Fibroblast of upper back skin (primary cell): ENCODE measurements around the gene C4A.
"Not testable (repeated sequence)": the region's sequence is repeated elsewhere in the genome, so short reads cannot be mapped to it uniquely, and the experiment has no call there.

Experiments
- DNase-seq: peaks from one replicate; pipeline ENCODE4 v3.0.0-alpha.2; 2013

The C4A gene

DNA sequence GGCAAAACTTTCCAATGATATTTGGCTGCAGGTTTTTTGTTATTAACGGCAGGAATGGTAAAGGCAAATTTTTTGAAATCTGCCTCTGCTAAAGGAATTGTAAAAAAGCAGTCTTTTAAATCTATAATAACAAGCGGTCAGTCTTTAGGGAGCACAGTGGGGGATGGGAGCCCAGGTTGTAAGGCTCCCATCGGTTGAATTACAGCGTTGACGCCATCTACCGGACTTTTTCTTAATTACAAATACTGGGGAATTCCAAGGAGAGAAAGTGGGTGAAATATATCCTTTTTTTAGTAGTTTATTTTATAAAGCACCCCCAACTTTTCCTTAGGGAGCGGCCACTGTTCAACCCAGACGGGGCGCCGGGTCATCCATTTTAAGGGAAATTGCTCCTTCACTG, 7.5 kb downstream of the C4A start:
- not testable (repeated sequence) for DNase-seq

DNA sequence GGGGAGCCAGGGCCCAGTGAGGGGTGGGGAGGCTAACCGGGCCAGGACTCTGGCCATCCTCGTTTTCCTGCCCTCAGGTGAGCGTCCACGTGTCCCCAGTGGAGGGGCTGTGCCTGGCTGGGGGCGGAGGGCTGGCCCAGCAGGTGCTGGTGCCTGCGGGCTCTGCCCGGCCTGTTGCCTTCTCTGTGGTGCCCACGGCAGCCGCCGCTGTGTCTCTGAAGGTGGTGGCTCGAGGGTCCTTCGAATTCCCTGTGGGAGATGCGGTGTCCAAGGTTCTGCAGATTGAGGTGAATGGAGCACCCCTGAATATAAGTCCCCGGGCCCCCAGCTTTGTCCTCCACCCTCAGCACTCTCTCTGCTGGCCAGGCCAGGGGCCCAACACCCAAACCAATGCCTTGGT, 12.6 kb downstream of the C4A start:
- DNase-seq, result not testable (repeated sequence)

DNA sequence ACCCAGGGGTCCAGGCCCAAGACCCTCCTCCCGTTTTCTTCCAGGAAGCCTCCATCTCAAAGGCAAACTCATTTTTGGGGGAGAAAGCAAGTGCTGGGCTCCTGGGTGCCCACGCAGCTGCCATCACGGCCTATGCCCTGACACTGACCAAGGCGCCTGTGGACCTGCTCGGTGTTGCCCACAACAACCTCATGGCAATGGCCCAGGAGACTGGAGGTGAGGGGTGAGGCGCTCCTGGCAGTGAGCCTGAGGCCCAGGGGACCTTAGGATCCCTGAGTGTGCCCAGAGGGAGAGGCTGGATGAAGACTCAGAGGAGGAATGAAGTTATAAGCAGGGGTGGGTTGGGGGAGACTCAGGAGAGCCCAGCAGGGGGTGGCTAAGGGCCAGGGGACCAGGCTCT, 14.5 kb downstream of the C4A start:
- not testable (repeated sequence) for DNase-seq

DNA sequence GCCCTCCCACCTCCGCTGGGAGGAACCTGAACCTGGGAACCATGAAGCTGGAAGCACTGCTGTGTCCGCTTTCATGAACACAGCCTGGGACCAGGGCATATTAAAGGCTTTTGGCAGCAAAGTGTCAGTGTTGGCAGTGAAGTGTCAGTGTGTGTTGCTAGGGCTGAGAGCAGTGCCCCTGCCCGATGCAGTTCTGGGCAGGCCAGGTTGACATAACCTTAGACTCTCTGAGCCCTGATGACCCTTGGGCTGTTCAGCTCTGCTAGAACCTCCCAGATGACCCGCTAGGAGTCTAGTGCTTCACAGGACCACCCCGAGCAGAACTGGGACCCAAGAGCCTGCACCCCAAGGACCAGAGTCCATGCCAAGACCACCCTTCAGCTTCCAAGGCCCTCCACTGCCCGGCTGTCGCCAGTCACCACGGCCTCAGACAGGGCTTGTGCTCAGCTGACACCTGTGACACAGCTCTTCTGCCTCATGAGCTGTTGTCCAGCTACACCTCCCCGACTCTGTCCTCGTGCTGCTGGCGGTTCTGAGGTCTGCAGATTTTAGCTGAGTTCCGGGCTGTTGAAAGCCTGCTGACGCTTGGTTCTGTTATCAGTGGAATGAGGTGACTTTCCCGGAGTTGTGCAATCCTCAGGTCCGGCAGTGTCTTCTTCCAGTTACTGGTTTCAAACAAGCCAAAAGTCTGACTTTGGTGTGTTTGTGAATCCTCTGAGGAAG, 20.9 kb downstream of the C4A start:
- not testable (repeated sequence) for DNase-seq

DNA sequence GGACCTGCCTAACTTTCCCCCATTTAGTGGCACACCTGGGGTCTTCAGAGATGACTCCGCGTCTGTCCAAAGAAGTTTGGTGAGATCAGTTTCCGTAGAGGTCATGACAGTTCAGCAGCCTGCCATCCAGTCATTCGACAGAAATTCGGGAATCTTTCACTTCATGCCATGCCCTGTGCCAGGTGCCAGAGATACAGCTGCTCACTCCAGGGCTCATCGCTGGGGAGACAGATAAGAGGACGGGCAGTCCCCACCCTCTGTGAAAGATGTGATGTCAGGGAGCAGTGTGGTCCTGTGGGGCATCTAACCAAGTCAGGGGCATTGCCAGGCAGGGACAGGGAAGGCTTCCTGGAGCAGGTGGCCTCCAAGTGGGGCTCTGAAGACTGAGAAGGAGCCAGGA, 21.4 kb downstream of the C4A start:
- not testable (repeated sequence) for DNase-seq

DNA sequence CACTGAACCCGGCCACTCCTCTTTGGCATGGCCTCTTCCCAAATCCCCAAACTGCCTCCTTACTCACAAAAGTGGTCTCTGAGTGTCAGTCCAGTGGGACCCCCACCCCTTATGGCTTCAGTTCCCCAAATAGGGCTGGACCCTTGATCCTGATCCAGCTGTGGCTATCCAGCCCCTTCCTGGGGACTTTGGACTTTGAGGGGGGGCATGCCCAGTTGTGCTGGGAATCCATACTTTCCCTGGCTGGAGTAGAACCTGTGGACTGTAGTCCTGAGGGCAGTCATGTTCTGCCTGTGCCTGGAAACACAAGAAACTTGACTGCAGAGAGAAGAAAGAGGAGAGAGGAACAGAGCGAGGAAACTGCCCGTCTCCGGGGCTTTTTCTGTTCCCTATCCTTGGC, 22.5 kb downstream of the C4A start:
- not testable (repeated sequence) for DNase-seq

DNA sequence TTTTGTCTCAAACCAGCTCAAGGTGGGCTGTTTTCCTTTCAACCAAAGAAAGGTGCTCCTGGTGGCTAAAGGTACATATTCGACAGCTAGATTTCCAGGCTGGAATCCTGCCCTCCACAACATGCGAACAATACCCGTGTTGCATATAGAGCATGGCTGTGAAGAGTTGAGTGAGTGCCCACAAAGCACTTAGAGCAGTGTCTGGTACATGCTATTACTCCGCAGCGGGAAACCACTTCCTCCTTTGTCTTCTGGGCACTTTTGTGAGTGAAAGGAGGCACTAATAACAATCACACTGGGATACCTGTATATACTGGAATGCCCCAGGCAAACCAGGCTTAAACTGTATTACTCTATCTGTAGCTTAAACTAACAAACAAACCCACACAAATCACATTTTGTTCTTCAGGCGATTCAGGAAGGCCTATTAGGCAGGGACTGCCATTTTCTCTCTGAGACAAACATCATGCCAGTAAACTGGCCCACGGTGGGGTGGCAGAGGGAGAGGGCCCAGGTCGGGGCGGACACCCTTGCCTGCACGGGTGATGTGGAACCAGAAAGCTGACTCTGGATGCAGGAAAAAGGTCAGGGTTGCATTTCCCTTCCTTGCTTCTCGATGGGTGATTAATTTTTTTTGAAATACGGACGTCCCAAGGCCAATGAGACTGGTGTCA, 23.1 kb downstream of the C4A start:
- DNase-seq, result not testable (repeated sequence)

DNA sequence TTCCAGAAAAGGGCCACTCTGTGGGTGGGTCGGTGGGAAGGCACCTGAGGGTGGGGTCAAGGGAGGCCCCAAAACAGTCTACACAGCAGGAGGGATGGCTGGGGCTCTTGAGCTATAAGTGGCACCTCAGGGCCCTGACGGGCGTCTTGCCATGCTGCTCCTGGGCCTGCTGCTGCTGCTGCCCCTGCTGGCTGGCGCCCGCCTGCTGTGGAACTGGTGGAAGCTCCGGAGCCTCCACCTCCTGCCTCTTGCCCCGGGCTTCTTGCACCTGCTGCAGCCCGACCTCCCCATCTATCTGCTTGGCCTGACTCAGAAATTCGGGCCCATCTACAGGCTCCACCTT, 23.7 kb downstream of the C4A start:
- not testable (repeated sequence) for DNase-seq

DNA sequence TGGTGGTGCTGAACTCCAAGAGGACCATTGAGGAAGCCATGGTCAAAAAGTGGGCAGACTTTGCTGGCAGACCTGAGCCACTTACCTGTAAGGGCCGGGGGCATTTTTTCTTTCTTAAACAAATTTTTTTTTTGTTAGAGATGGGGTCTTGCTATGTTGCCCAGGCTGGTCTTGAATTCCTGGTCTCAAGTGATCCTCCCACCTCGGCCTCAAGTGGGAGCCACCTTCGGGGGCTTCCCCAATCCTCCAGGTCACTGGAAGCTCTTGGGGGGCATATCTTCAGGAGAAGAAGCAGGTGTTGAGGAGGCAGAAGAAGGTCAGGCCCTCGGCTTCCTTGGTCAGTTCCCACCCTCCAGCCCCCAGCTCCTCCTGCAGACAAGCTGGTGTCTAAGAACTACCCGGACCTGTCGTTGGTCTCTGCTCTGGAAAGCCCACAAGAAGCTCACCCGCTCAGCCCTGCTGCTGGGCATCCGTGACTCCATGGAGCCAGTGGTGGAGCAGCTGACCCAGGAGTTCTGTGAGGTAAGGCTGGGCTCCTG, 24.2 kb downstream of the C4A start:
- DNase-seq, result not testable (repeated sequence)

DNA sequence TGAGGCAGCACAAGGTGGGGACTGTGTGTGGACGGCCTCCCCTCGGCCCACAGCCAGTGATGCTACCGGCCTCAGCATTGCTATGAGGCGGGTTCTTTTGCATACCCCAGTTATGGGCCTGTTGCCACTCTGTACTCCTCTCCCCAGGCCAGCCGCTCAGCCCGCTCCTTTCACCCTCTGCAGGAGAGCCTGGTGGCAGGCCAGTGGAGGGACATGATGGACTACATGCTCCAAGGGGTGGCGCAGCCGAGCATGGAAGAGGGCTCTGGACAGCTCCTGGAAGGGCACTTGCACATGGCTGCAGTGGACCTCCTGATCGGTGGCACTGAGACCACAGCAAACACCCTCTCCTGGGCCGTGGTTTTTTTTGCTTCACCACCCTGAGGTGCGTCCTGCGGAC, 25.2 kb downstream of the C4A start:
- not testable (repeated sequence) for DNase-seq

DNA sequence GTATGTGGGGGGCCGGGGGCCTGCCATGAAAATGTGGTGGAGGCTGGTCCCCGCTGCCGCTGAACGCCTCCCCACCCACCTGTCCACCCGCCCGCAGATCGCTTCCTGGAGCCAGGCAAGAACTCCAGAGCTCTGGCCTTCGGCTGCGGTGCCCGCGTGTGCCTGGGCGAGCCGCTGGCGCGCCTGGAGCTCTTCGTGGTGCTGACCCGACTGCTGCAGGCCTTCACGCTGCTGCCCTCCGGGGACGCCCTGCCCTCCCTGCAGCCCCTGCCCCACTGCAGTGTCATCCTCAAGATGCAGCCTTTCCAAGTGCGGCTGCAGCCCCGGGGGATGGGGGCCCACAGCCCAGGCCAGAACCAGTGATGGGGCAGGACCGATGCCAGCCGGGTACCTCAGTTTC, 26.2 kb downstream of the C4A start:
- DNase-seq, result not testable (repeated sequence)

DNA sequence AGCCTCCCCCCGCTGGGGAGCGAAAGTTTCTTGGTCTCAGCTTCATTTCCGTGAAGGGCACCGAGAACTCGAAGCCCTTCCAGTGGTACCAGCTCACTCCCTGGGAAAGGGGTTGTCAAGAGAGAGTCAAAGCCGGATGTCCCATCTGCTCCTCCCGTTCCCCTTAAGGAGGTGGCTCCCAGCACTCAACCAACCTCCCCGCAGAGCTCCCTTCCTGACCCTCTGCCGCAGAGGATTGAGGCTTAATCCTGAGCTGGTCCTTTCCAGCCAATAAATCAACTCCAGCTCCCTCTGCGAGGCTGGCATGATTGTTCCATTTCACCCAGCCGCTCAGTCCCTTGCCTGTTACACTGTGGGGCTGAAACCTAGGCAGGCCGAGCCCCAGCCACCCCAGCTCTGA, 26.8 kb downstream of the C4A start:
- not testable (repeated sequence) for DNase-seq

DNA sequence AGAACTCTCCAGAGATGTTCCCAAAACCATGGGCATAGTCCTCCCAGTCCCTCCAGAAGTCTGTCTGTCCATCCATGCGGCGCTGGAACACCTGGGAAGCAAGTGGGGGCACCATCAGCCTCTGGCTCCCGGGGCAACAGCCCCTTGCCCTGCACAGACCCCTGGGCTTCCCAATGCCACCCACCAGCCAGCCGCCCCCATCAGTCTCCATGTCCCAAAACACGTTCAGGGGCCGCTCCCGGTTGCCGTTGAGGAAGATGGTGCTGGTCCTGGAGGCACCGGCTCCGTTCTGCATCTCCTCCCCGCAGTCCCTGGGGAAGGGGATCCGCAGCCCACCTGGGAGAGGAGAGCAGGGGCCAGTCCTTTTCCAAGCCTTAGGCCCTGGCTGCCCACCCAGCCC, 27.7 kb downstream of the C4A start:
- DNase-seq, result not testable (repeated sequence)

DNA sequence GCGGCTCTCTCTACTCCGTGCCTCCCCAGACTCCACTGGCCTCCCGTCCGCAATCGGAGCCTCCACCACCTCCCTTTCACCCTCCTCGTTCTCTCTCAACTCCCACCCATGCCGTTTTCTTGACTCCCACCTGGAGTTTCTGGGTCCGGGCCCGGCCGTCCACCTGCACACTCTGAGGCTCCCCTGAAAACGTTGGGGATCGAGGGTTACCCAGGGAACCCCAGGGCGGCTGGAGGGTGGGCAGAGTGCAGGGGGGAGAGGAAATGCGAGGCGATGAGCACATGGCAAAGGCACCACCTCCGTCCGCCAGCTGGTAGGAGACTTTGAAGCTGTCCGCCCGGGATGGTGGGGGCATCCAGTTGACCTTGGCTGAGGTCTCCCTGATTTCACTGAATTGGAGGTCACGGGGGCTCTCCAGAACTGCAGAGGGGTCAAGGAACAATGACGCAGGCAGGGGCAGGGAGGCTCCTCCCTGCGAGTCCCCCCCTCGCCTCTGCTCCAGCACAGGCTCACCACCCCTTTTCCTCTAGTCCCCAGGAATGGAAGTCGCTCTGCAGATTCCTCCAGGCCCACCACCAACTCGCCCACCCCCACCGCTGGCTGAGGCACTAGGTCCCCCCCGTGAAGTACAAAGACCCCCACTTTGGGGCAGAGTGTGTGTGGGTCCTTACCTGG, 29.1 kb downstream of the C4A start:
- DNase-seq, result not testable (repeated sequence)

DNA sequence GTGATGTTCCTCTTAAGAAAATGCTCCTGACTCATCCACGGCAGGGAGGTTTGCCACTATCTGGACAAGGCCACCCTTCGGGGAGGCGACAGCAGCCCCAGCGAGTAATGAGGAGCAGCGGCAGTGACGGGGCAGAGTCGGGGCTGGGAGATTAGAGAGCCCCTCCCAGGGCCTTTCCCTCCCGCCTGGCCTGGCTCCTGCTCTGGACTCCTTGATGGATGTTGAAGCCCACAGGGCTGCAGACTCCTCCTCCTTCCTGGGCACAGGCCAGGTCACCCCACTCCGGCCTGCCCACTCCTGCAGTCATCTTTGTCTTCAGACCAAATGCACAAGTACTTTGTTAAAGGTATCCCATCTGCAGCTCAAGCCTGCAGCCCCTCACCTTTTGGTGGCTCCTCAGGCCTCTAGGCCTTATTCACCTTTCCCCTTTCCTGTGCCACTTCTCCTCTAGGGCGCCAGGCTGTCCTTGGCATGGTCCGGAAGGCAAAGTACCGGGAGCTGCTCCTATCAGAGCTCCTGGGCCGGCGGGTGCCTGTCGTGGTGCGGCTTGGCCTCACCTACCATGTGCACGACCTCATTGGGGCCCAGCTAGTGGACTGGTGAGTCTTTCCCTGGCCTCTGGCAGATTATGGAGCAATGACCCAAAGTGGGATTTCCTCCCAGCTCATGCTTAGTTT, 31.2 kb downstream of the C4A start:
- not testable (repeated sequence) for DNase-seq

DNA sequence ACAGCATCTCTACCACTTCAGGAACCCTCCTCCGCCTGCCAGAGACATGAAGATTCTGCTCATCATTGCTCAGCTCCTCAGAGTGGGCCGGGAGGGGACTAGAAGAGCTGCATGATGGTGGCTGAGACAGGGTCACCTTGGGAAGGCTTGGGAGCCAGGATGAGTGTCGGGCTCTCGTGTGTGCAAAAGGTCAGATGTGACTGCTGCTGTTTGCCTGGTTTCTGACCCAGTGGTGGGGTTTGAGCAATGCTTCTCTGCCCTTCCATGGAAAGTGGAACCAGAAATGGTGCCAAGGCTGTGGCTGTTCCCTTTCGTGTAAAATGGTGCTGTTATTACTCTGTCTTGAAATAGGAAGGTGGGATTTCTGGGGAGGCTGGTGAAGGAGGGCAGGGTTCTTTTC, 31.9 kb downstream of the C4A start:
- not testable (repeated sequence) for DNase-seq

DNA sequence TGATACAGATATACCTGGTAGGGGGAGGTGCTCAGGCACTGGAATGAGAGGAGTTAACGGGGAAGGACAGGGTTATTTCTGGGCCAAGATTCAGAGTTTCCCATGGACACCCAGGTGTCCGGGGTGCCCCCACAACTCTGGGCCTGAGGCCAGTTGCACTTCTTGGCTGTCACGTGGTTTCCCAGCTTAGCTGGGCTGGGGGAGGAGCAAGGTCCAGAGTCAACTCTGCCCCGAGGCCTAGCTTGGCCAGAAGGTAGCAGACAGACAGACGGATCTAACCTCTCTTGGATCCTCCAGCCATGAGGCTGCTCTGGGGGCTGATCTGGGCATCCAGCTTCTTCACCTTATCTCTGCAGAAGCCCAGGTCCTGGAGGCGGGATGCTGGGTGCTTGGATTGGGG, 32.7 kb downstream of the C4A start, which contains the start of gene C4B:
Gene C4B (plus strand): TSS at position 249 of the 400 bp plus-strand sequence. CDS start 51 bp downstream, at position 300.
- not testable (repeated sequence) for DNase-seq

DNA sequence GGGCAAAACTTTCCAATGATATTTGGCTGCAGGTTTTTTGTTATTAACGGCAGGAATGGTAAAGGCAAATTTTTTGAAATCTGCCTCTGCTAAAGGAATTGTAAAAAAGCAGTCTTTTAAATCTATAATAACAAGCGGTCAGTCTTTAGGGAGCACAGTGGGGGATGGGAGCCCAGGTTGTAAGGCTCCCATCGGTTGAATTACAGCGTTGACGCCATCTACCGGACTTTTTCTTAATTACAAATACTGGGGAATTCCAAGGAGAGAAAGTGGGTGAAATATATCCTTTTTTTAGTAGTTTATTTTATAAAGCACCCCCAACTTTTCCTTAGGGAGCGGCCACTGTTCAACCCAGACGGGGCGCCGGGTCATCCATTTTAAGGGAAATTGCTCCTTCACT, 40.2 kb downstream of the C4A start:
- not testable (repeated sequence) for DNase-seq

DNA sequence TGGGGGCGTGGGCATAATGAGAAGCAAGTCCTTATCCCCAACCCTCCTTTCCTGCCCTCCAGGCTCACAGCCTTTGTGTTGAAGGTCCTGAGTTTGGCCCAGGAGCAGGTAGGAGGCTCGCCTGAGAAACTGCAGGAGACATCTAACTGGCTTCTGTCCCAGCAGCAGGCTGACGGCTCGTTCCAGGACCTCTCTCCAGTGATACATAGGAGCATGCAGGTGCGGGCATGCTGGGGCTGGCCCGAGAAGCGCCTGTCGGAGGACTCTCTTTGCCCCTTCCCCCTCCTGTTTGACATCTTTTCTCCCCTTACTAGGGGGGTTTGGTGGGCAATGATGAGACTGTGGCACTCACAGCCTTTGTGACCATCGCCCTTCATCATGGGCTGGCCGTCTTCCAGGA, 46.8 kb downstream of the C4A start:
- not testable (repeated sequence) for DNase-seq

DNA sequence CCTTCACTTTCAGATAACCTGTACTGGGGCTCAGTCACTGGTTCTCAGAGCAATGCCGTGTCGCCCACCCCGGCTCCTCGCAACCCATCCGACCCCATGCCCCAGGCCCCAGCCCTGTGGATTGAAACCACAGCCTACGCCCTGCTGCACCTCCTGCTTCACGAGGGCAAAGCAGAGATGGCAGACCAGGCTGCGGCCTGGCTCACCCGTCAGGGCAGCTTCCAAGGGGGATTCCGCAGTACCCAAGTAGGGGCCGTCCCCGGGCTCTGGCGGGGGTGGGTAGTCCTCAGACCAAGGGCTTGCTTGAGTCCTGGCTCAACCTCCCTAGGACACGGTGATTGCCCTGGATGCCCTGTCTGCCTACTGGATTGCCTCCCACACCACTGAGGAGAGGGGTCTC, 47.7 kb downstream of the C4A start:
- not testable (repeated sequence) for DNase-seq

DNA sequence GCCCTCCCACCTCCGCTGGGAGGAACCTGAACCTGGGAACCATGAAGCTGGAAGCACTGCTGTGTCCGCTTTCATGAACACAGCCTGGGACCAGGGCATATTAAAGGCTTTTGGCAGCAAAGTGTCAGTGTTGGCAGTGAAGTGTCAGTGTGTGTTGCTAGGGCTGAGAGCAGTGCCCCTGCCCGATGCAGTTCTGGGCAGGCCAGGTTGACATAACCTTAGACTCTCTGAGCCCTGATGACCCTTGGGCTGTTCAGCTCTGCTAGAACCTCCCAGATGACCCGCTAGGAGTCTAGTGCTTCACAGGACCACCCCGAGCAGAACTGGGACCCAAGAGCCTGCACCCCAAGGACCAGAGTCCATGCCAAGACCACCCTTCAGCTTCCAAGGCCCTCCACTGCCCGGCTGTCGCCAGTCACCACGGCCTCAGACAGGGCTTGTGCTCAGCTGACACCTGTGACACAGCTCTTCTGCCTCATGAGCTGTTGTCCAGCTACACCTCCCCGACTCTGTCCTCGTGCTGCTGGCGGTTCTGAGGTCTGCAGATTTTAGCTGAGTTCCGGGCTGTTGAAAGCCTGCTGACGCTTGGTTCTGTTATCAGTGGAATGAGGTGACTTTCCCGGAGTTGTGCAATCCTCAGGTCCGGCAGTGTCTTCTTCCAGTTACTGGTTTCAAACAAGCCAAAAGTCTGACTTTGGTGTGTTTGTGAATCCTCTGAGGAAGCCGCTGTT, 53.6 kb downstream of the C4A start:
- not testable (repeated sequence) for DNase-seq

DNA sequence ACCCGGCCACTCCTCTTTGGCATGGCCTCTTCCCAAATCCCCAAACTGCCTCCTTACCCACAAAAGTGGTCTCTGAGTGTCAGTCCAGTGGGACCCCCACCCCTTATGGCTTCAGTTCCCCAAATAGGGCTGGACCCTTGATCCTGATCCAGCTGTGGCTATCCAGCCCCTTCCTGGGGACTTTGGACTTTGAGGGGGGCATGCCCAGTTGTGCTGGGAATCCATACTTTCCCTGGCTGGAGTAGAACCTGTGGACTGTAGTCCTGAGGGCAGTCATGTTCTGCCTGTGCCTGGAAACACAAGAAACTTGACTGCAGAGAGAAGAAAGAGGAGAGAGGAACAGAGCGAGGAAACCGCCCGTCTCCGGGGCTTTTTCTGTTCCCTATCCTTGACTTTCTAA, 55.3 kb downstream of the C4A start:
- DNase-seq, result not testable (repeated sequence)
